WI38 (cell line): Measurements from ENCODE around the gene GABRR1.

Source experiments
- H3K4me3 ChIP-seq: 2 replicates; pipeline ENCODE4 v1.5.1; 2011; ENCODE audit warnings: low read depth, mild to moderate bottlenecking, control low read depth, low read length
- CTCF ChIP-seq: IDR thresholded peaks from 2 replicates; pipeline ENCODE4 v1.5.1; 2012; ENCODE audit warnings: low read depth, mild to moderate bottlenecking, control low read depth, low read length

The GABRR1 gene

GRCh38 chr6:89255417-89255816 lies 38.3 kb upstream of the GABRR1 start:
- TF ChIP-seq CTCF: no peak
- no peak overlapping the region for H3K4me3 ChIP-seq

- H3K4me3 ChIP-seq: no peak overlapping the region
- no peak for TF ChIP-seq CTCF
Measured at GRCh38 chr6:89254569-89254968, 37.4 kb upstream of the GABRR1 start.

GRCh38 chr6:89252907-89253306 lies 35.7 kb upstream of the GABRR1 start:
- no peak overlapping the region for H3K4me3 ChIP-seq
- TF ChIP-seq CTCF: no peak

GRCh38 chr6:89251976-89252375 lies 34.8 kb upstream of the GABRR1 start:
- TF ChIP-seq CTCF: no peak
- H3K4me3 ChIP-seq: no peak overlapping the region

- TF ChIP-seq CTCF: no peak
- H3K4me3 ChIP-seq: no peak overlapping the region
Measured at GRCh38 chr6:89251170-89251569, 34.0 kb upstream of the GABRR1 start.

- no peak overlapping the region for H3K4me3 ChIP-seq
- no peak for TF ChIP-seq CTCF
Measured at GRCh38 chr6:89250239-89250638, 33.1 kb upstream of the GABRR1 start.

- no peak overlapping the region for H3K4me3 ChIP-seq
- no peak for TF ChIP-seq CTCF
Measured at GRCh38 chr6:89244241-89244985, 27.3 kb upstream of the GABRR1 start.
